Fibroblast of skin of left quadriceps (primary cell): ENCODE results near the gene TP53RK.

Source experiments
- DNase-seq, 2 experiments: peaks; one replicate each; pipeline ENCODE4 v3.0.0-alpha.2; 2013; ENCODE audit warnings: low read depth in 2 of 2

TP53RK gene

DNA sequence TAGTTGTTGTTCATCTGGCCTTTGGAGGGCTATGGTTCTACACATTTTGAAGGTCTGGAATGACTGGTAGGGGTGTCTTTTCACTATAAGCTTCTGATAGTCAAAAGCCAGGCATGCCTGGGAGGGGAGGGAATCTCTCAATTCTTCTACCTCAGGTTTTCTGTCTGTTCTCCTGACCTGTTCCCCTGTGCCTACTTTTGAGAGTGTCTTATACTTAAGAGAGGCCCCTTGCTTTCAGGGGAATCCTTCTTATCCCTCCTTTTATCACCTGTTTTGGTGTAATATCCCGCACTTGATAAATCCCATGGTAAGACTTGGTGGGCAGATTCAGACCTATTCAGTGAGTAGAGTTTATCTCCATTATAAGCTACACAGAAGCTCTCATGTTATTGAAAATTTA, 27.6 kb downstream of the TP53RK start:
- no peak for DNase-seq

DNA sequence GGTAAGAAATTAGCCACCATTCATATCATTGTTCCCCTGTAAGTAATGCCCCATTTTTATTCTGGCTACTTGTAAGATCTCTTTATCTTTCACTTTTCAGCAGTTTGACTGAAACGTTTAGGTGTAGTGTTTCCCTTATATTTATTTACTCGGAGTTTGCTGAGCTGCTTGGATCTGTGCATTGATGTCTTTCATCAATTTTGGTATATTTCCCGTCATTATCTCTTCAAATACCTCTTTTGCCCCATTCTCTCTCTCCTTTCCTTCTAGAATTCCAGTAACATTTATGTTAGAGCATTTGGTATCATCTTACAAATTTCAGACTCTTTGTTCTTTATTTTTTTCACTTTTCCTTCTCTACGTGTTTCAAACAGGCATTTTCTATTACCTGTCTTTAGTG, 28.8 kb downstream of the TP53RK start:
- no peak for DNase-seq

DNA sequence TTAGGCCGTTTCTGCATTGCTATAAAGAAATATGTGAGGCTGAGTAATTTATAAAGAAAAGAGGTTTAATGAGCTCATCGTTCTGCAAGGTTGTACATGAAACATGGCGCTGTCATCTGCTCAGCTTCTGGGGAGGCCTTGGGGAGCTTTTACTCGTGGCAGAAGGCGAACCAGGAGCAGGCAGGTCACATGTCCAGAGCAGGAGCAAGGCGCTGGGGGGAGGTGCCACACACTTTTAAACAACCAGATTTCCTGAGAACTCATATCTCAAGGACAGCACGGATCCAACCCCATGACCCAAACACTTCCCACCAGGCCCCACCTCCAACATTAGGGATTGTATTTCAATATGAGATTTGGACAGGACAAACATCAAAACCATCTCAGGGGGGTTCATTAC, 31.6 kb downstream of the TP53RK start:
- no peak for DNase-seq

DNA sequence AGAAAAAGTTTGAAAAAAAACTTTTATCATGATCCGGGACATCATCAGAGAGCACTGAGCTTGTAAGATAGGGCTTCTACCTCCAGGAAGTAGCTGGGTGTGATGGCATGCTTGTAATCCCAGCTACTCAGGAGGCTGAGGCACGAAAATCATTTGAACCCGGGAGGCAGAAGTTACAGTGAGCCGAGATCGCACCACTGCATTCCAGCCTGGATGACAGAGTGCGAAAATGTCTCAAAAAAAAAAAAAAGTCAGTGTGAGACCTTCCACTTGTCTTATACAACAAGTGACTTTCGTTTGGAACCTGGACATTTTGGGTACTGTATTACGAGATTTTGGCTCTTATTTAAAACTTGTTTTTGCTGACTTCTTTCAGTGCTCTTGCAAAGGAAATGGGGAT, 32.1 kb downstream of the TP53RK start:
- no peak for DNase-seq

DNA sequence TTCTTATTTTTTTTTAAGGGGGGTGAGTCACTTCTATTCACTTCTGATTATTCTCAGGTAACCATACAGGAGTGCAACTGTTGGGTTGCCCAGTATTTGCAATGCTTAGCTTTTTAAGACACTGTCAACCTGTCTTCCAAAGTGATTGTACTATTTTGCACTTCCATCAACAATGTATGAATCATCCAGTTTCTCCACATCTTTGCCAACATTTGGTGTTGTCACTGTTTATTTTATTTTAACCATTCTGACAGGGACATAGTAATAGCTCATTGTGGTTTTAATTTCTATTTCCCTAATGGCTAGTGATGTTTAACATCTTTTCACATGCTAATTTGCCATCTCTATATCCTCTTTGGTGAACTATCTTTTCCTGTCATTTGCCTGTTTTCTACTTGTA, 36.5 kb downstream of the TP53RK start:
- DNase-seq: no peak

DNA sequence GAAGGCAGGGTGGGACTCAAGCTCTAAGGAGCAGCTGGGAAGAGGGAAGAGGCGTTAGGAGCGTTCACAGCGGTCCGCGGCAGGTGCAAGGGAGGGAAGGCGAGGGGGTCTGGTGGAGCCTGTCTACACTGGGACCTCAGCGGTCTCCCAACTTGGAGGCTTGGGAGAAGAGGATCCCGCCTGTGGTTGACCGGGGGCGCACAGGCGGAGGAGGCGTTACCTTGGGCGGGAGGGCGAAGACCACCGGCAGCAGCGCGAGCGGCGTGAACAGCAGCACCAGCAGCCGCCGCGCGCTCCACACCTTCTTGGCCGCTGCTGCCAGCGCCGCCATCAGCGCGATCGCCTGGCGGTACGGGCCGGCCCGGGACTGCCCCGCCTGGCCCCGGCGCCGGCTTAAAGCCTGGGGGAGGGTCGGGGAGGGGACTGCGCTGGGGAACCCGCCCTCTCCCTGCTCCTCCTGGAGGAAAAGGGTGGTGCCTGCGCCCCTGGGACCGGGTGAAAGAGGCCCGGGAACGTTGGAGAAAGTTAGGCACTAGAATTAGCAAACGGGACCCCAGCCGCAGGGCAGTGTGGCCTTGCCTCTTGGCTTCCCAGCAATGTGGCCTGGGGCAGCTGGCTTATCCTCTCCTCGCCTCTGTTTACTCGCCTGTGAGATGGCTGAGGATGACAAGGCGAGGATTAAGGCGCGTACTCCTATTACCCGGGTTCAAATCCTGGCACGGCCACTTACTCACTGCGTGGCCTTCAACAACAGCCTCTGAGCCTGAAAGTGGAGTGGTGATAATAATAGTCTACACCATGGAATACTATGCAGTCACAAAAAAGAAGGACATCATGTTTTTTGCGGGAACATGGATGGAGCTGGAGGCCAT, 37.9 kb downstream of the TP53RK start, which contains the start of gene SLC13A3:
SLC13A3 (minus strand) TSS at position 369 of the 872 bp plus-strand sequence; CDS start at position 331, 38 bp downstream.
- DNase-seq: no peak

DNA sequence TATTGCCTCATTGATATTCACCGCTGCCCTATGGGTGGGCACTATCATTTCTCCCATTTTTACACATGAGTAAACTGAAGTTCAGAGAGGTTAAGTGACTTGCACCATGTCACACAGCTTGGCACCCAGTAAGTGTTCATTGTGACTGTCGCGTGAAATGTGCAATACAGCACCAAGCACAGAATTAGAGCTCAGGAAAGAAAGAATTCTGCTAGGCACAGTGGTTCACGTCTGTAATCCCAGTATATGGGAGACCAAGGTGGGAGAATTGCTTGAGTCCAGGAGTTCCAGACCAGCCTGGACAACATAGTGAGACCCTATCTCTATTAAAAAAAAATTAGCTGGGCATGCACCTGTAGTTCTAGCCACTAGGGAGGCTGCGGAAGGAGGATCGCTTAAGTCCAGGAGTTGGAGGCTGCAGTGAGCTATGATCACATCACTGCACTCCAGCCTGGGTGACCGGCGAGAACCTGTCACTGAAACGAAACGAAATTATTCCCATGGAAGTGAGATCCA, 38.6 kb downstream of the TP53RK start:
- DNase-seq: no peak

DNA sequence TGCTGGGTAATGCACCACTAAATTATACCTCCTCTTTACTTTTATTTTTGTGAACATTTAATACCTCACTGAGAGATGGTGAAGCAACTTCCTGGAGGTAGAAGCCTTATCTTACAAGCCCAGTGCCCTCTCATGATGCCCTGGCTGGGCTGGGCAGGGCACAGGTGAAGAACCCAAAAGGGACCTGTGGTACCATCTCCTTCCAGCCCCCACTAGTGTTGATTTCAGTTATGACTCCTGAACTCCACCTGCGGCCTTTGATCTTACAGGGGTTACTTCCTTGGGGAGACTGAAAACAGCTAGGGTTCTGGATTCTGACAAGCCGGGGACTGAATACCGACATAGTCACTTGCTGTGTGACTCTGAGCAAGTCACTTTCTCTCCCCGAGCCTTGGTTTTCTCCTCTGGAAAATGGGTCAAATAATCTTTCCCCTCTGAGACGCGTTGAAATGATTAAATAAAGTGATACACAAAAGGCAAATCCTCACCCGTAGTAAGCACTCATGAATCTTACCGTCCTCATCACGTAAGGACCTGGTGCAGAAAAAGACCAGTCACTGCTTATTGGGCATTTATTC, 39.2 kb downstream of the TP53RK start:
- no peak for DNase-seq

DNA sequence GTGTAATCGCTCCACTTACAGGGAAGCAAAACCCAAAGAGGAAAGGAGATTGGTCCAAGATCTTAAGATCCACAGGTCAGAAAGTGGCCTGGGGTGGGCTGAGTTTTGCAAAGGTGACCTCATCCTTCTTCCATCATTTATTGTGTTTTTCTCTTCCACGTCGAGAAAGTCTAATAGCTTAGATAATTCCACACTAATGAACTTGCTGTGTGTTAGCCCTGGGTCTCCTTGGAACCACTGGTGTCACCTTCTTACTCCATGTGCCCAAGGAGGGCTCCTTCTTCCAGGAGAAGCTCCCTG, 39.6 kb downstream of the TP53RK start:
- DNase-seq: no peak

DNA sequence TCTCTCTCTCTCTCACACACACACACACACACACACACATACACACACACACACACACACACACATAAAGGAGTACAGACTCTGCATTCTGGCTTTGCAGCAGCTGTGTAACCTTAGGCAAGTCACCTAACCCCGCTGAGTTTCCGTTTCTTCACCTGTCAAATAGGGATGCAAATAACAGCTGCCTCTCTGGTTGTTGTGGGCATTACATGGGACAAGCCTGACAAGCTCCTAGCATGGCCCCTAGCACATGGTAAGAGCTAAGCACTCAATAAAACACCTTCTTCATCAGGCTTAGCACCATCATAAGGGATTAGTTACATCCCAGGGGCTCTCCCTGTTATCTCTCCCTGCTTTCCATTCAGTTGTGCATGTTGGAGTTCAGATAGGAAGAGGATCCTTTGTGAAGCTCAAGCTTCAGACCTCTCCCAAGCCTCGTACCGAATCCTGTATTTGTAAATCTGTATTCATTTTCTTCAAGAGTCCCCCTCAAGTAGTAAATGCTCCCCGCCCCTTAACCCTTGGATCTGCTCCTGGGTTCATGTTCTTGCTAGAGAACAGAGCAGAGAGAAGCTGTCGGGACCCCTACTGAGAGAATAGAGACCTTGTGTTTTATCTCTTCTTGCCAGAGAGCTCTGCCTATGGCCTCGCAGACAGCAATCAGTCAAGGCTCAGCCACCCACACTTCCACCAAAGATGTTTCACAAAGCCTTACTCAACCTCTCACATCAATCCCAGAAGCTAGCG, 40.2 kb downstream of the TP53RK start:
- no peak for DNase-seq

DNA sequence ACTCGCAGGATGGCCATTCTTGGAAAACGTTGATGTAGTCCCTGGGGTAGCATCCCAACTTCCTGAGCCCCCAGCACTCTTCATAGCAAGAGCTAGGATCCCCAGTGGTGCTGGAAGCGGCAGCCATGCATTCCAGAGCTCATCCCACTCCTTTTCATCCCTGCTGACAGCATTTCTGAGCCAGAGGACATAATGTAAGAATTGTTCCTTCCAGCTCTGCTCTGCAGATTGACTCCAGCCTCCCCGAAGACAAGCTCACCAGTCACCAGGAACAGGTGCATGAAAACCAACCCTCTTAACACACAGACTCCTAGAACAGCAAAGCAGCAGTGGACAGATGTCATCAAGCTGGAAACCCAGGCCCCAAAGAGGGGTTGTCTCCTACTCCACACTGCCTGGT, 41.8 kb downstream of the TP53RK start:
- no peak for DNase-seq

DNA sequence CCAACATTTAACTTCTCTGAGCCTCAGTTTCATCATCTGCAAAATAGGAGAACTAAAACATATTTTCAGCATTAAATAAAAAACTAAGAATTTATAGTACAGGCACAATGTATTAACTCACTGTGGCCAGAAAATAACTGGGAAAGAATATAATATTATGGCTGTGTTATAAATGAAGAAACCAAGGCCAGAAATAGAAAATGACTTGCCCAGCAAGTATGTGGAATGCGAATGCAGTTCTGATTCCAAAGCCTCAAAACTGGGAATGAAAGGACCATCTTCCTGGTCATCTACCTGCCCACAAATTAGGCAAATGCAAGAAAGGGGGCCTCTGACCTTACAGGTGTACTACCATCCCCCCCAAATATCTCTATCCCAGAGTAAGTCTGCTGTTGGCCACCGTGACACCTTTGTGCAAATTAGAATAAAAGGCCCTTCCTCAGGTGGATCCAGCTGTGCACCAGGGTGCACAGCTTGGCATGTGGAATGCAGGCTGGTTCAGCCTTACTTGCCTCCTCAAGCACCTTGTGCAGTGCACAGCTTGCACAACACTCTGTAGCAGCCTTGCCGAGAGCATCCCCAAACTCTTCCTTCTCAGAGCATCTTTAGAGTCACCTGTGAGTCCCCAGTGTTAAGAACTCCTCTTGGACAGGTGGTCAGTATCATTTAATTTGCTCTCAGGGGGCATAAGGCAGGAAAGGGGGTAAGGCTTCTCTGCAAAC, 42.4 kb downstream of the TP53RK start:
- DNase-seq: no peak

DNA sequence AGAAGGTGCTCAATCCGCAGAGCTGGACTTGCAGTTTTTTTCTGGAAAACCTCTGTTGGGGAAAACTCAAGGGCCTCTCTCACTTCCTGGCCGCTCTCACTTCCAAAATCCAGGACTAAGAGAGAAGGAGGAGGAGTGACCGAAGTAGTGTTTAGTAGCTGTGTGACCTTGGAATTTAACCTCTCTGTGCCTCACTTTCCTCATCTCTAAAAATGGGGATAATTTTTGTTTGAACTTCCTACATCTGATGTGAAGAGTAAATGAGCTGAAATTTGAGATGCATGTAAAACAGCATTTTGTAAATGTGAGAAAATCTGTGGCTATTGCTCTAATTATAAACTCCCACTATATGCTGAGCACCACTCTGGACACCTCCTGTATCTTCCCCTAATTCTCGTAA, 43.1 kb downstream of the TP53RK start:
- DNase-seq: no peak

DNA sequence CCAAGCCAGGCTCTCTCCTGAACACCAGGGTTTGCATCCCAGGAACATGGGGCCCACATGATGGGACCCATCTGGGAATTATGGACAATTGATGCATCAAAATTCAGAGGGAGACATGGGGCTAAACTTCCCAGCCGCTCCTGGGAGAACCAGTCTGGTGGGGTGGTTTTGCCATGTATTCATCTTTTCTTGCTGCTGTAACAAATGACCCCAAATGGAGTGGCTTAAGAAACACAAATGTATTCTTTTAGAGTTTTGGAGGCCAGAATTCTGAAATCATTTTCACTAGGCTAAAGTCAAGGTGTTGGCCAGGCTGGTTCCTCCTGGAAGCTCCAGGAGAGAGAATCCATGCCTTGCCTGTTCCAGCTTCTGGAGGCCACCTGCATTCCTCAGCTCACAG, 44.5 kb downstream of the TP53RK start:
- DNase-seq: no peak

DNA sequence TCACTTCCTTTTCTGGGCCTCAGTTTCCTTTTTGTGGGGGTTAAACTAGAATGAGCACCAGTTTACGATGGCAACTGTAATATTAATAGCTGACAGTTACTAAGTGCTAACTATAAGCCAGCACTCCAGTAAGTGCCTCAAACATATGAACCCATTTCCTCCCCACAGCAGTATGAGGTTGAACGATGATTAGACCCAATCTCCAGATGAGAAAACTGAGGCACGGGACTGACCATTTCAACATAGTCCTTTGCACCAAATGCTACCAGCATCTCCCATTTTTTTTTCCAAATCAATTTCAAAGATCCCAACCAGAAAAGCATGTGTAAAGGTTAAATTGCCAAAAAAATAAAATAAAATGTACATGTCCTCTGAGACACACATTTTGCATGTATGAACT, 45.1 kb downstream of the TP53RK start:
- DNase-seq: no peak

DNA sequence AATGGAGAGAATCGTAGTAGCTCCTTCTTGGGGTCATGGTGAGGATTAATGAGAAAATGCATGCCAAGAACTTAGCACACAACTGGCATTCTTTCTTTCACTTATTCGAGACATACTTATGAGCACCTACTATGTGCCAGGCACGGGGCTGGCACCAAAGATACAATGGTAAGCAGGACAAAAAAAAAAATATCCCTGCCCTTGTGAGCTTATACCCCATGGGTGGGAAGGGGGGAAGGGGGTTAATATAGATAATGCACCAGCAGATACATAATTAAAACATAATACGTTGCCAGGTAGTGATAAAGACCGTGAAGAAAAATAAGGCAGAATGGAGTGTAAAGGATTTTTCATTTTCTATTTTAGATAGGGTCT, 46.3 kb downstream of the TP53RK start:
- DNase-seq: no peak

DNA sequence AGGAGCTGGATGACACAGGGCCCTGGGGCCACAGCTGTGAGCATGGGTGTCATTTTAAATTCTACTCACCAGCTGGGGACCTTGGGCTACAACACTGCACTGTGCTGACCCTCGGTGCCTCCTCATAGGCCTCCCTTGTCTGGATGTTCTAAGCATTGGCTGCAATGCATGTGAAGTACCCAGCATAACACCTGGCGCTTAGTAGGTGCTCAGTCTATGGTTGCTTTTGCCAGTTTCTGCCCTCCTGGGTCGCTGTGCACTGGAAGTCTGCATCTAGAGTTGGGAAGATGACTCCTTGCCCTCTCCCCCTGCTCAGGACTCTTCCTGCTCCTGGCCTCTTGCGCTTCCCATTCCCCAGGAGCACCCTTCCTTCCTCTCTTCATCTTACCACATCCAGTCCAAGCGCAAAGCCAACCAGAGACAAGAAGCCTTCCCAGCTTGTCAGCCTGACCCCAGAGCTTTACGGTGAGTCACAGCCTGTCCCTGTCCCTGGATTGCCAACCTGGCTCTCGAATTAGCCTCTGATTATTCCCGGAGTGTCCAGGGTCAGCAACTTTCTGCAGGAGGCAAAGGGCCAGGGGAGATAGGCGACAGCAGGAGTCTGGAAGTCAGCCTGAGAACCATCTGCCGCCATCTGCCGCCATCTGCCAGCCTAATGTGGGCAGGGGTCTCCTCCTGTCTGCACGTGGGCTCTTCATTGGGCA, 46.8 kb downstream of the TP53RK start:
- no peak for DNase-seq

DNA sequence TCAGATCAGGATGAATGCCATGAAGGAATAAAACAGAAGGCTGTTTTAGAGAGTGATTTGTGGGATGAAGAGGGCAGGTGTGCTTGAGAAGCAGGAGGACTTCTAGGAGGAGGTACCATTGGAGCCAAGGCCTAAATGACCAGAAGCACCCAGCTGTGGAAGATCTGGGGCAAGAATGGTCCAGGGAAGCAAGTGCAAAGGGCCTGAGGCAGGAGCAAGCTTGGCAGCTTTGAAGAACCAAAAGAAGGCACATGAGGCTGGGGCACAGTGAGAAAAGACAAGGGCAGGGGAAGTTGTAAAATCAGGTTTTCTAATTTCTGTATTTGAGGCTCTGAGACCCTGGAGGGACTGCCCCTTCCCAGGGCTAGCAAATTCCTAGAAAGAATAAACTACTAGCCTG, 47.8 kb downstream of the TP53RK start:
- no peak for DNase-seq

DNA sequence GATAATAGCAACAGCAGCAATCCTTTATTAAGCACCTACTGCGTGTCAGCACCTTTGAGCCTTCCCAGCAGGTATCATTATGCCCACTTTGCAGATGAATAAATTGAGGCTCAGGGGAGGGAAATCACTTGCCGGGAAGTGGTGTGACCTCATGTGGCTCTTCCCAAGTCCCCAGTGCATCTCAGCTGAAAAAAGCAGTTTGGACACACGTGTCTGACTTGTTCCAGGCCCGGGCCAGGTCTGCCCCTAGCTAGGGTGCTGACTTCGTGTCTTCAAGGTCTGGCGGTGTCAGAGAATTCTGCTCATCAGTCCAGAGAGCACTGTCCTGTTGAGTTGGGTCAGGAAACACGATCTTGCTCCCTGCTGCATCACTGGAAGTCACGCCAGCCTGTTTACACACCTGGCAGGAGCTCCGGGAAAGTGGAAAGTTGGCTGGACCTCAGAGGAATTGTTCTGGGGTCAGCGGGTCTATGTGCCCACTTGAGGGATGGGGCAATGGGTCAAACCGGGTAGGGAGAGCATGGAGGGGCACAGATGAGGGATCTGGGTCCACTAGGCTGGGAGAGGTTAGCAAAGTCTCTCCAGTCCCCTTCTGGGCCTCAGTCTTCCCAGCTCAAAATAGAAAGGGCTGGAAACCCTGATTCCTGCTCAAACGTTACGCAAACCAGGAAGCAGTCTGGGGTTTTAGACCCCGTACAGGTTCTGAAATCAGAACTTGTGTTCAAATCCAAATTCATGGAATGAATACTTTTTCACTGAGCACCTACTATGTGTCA, 48.5 kb downstream of the TP53RK start:
- no peak for DNase-seq

DNA sequence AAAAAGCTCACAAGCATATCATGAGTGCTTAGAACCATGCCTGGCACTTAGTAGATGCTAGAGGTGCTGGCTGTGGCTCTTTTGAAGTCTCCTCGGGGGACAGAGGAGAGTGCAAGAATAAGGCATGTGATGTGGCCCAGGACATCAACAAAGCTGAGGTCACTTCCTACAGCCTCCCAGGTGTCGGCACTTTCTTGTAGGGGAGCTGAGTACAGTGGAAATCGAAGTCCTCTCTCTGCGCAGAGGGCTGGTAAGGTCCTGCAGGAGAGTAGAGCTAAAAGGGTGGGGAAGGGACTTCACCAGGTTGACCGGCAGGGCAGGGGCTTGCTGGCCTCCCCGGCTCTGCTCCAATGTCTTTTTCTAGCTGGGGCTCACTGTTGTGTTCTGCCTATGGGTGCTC, 49.2 kb downstream of the TP53RK start:
- no peak for DNase-seq

DNA sequence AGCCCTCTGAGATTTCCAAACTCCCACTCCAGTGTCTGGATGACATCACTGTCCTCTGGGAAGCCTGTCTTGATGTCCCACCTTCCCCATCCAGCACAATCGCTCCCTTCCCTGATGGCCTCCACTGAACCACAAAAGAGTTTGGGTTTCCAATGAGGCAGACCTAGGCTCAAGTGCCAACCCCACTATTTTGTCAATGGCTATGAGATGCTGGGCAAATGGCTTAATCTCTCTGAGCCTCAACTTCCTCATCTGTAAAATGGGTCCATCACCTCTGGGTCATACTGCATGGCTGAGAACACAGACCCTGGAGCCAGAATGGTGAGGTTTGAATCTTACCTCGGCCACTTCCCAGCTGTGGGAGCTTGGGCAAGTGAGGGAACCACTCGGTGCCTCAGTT, 49.7 kb downstream of the TP53RK start:
- no peak for DNase-seq
